ENCODE measurements around the gene HES6.
A peak's percentile ranks its signal among the peaks of the same experiment; 100 is the strongest.

HES6 gene

GRCh38 chr2:238257786-238258700 is 18.2 kb upstream of the HES6 start:
- Histone ChIP-seq H3K9me3 (ENCODE audit: severe bottlenecking) (no peaks in the 10 kb centered on the region), H3K27me3 (ENCODE audit: insufficient read depth, low read depth, severe bottlenecking) (no peaks in the 10 kb centered on the region), H3K27ac (peak overlapping the region; percentile 6; the same call in 1 of the 2 replicates), H3K36me3 (peaks cover 32% of the 10 kb centered on the region), H3K4me3 (ENCODE audit: low read depth, low read length) (no peak overlapping the region)
- no peak for TF ChIP-seq CTCF (IDR thresholded peaks at IDR 0.05; ENCODE audit: low read depth, low read length)
- peak; percentile 57 for DNase-seq

GRCh38 chr2:238256594-238257104 is 16.8 kb upstream of the HES6 start:
- TF ChIP-seq CTCF (IDR thresholded peaks at IDR 0.05; ENCODE audit: low read depth, low read length), result peak; percentile 94
- DNase-seq, result peak; percentile 97

GRCh38 chr2:238256111-238256510 is 16.3 kb upstream of the HES6 start:
- H3K36me3 ChIP-seq, result peaks cover 35% of the 10 kb centered on the region
- H3K27me3 ChIP-seq (ENCODE audit: insufficient read depth, low read depth, severe bottlenecking), result no peaks in the 10 kb centered on the region
- DNase-seq, result no peak
- H3K27ac ChIP-seq, result peak overlapping the region; percentile 87
- no peaks in the 10 kb centered on the region for H3K9me3 ChIP-seq (ENCODE audit: severe bottlenecking)
- H3K4me3 ChIP-seq (ENCODE audit: low read depth, low read length), result no peak overlapping the region
- TF ChIP-seq CTCF (IDR thresholded peaks at IDR 0.05; ENCODE audit: low read depth, low read length), result no peak

More at GRCh38 chr2:238256594-238257104, 16.8 kb upstream of the HES6 start:
- no peaks in the 10 kb centered on the region for H3K27me3 ChIP-seq (ENCODE audit: insufficient read depth, low read depth, severe bottlenecking)
- peaks cover 32% of the 10 kb centered on the region for H3K36me3 ChIP-seq
- no peaks in the 10 kb centered on the region for H3K9me3 ChIP-seq (ENCODE audit: severe bottlenecking)
- peak overlapping the region; percentile 87 for H3K27ac ChIP-seq
- no peak overlapping the region for H3K4me3 ChIP-seq (ENCODE audit: low read depth, low read length)

- no peak for TF ChIP-seq CTCF (IDR thresholded peaks at IDR 0.05; ENCODE audit: low read depth, low read length)
- Histone ChIP-seq H3K36me3 (peaks cover 40% of the 10 kb centered on the region), H3K27me3 (ENCODE audit: insufficient read depth, low read depth, severe bottlenecking) (no peaks in the 10 kb centered on the region), H3K9me3 (ENCODE audit: severe bottlenecking) (no peaks in the 10 kb centered on the region), H3K4me3 (ENCODE audit: low read depth, low read length) (no peak overlapping the region), H3K27ac (peak overlapping the region; percentile 87)
- DNase-seq, result no peak
Observed at GRCh38 chr2:238255636-238256035, 15.8 kb upstream of the HES6 start.

- no peaks in the 10 kb centered on the region for H3K27me3 ChIP-seq (ENCODE audit: insufficient read depth, low read depth, severe bottlenecking)
- no peak overlapping the region for H3K4me3 ChIP-seq (ENCODE audit: low read depth, low read length)
- H3K36me3 ChIP-seq, result peaks cover 45% of the 10 kb centered on the region
- H3K27ac ChIP-seq, result peak overlapping the region; percentile 87
- no peaks in the 10 kb centered on the region for H3K9me3 ChIP-seq (ENCODE audit: severe bottlenecking)
- no peak for TF ChIP-seq CTCF (IDR thresholded peaks at IDR 0.05; ENCODE audit: low read depth, low read length)
- DNase-seq, result peak; percentile 72
Observed at GRCh38 chr2:238255151-238255551, 15.3 kb upstream of the HES6 start.

Measured in WERI-Rb-1 (cell line).